ENCODE data around the gene CACNA1B.
"Not testable (repeated sequence)": the region's sequence is repeated elsewhere in the genome, so short reads cannot be mapped to it uniquely, and the experiment has no call there.

The CACNA1B gene

GRCh38 chr9:138069731-138070456, 192.3 kb downstream of the CACNA1B start:
- no peak for DNase-seq (ENCODE audit: low read depth in 3 of 3, low spot score in 1 of 3)

GRCh38 chr9:138070815-138071214, 193.2 kb downstream of the CACNA1B start:
- DNase-seq (ENCODE audit: low read depth in 3 of 3, low spot score in 1 of 3): no peak

GRCh38 chr9:138071292-138071691, 193.7 kb downstream of the CACNA1B start:
- DNase-seq (ENCODE audit: low read depth in 3 of 3, low spot score in 1 of 3): no peak

GRCh38 chr9:138071731-138072130, 194.1 kb downstream of the CACNA1B start:
- no peak for DNase-seq (ENCODE audit: low read depth in 3 of 3, low spot score in 1 of 3)

- no peak for DNase-seq (ENCODE audit: low read depth in 3 of 3, low spot score in 1 of 3)
Observed at GRCh38 chr9:138072161-138072842, 194.7 kb downstream of the CACNA1B start.

- no peak for DNase-seq (ENCODE audit: low read depth in 3 of 3, low spot score in 1 of 3)
Observed at GRCh38 chr9:138072897-138073296, 195.3 kb downstream of the CACNA1B start.

- no peak for DNase-seq (ENCODE audit: low read depth in 3 of 3, low spot score in 1 of 3)
Observed at GRCh38 chr9:138073408-138073807, 195.8 kb downstream of the CACNA1B start.

GRCh38 chr9:138073808-138074207, 196.2 kb downstream of the CACNA1B start:
- no peak for DNase-seq (ENCODE audit: low read depth in 3 of 3, low spot score in 1 of 3)

GRCh38 chr9:138074516-138074915, 196.9 kb downstream of the CACNA1B start:
- no peak for DNase-seq (ENCODE audit: low read depth in 3 of 3, low spot score in 1 of 3)

GRCh38 chr9:138075496-138075895, 197.9 kb downstream of the CACNA1B start:
- no peak for DNase-seq (ENCODE audit: low read depth in 3 of 3, low spot score in 1 of 3)

- DNase-seq (ENCODE audit: low read depth in 3 of 3, low spot score in 1 of 3): no peak
Observed at GRCh38 chr9:138075961-138076649, 198.5 kb downstream of the CACNA1B start.

GRCh38 chr9:138076650-138077009, 199.0 kb downstream of the CACNA1B start:
- no peak for DNase-seq (ENCODE audit: low read depth in 3 of 3, low spot score in 1 of 3)

- DNase-seq (ENCODE audit: low read depth in 3 of 3, low spot score in 1 of 3): no peak
Observed at GRCh38 chr9:138077126-138077525, 199.5 kb downstream of the CACNA1B start.

GRCh38 chr9:138077898-138078540, 200.4 kb downstream of the CACNA1B start:
- DNase-seq (ENCODE audit: low read depth in 3 of 3, low spot score in 1 of 3): no peak

GRCh38 chr9:138078846-138079245, 201.3 kb downstream of the CACNA1B start:
- no peak for DNase-seq (ENCODE audit: low read depth in 3 of 3, low spot score in 1 of 3)

- no peak for DNase-seq (ENCODE audit: low read depth in 3 of 3, low spot score in 1 of 3)
Observed at GRCh38 chr9:138080979-138081378, 203.4 kb downstream of the CACNA1B start.

GRCh38 chr9:138082918-138083636, 205.5 kb downstream of the CACNA1B start:
- DNase-seq (ENCODE audit: low read depth in 3 of 3, low spot score in 1 of 3): no peak

- DNase-seq (ENCODE audit: low read depth in 3 of 3, low spot score in 1 of 3): no peak
Observed at GRCh38 chr9:138083873-138084272, 206.3 kb downstream of the CACNA1B start.

- DNase-seq (ENCODE audit: low read depth in 3 of 3, low spot score in 1 of 3): no peak
Observed at GRCh38 chr9:138085568-138085967, 208.0 kb downstream of the CACNA1B start.

- not testable (repeated sequence) for DNase-seq (ENCODE audit: low read depth in 3 of 3, low spot score in 1 of 3)
Observed at GRCh38 chr9:138092057-138092456, 214.5 kb downstream of the CACNA1B start.

GRCh38 chr9:138094028-138094427, 216.4 kb downstream of the CACNA1B start:
- DNase-seq (ENCODE audit: low read depth in 3 of 3, low spot score in 1 of 3): no peak

All from stimulated activated CD4-positive, alpha-beta T cell treated with anti-CD3 and anti-CD28 coated beads, TNF-alpha, amount 100 ng/mL, for 1 hour (primary cell).